Peyer's patch (tissue), 4 donors: ENCODE data around the gene FKBP14. TPM values are rescaled to one million over a fixed set of nuclear protein-coding genes. Genes with fewer than 3 reads are reported as not detected.

Experiments
- DNase-seq, 3 donors: peaks; one replicate each; pipeline ENCODE4 v3.0.0-alpha.2; 2017 to 2019
- H3K27ac ChIP-seq, 4 donors: fragments of 200-600 bp; sonication (generic); one replicate each; pipeline ENCODE4 v1.5.1; 2016 to 2019
- H3K27me3 ChIP-seq, 2 donors: fragments of 200-600 bp; sonication (generic); one replicate each; pipeline ENCODE4 v1.5.1; 2019
- H3K36me3 ChIP-seq, 3 donors: fragments of 200-600 bp; sonication (generic); one replicate each; pipeline ENCODE4 v1.5.1; 2016 to 2019
- H3K4me1 ChIP-seq, 4 donors: fragments of 200-600 bp; sonication (generic); one replicate each; pipeline ENCODE4 v1.5.1; 2016 to 2019
- H3K4me3 ChIP-seq, 4 donors: fragments of 200-600 bp; sonication (generic); 1 replicate in 3 of 4; 2 replicates in 1 of 4; pipeline ENCODE4 v1.5.1; 2016 to 2019; ENCODE audit warnings: mild to moderate bottlenecking in 1 of 4
- H3K9me3 ChIP-seq, 4 donors: fragments of 200-600 bp; sonication (generic); one replicate each; pipeline ENCODE4 v1.5.1; 2016 to 2019; ENCODE audit warnings: mild to moderate bottlenecking in 1 of 4
- POLR2A ChIP-seq, 2 donors: fragments of 450-650 bp; IDR thresholded peaks; one replicate each; pipeline ENCODE4 v1.5.1; 2017; ENCODE audit warnings: antibody characterized with exemption in 2 of 2, mild to moderate bottlenecking in 2 of 2, moderate library complexity in 2 of 2
- total RNA-seq, 4 donors: library from RNA; depleted of rRNA; stranded (reverse); fragments of >200 nt; gene quantifications; one replicate each; pipeline ENCODE4 v1.1.0, GENCODE V29; 2016
- TF ChIP-seq, protein P1 (sequence below), 6 experiments: fragments of 450-650 bp in 4 of 6; fragments of 200-600 bp in 2 of 6; sonication (generic) in 1 of 6; IDR thresholded peaks; one replicate each; pipeline ENCODE4 v1.5.1; 2017 to 2019; ENCODE audit warnings: antibody characterized with exemption in 6 of 6, mild to moderate bottlenecking in 3 of 6, moderate library complexity in 1 of 6

The FKBP14 gene
- total RNA-seq, 4 donors from 2014 or later: 4.2 to 8.5 (median 6.3) TPM

- H3K4me1 ChIP-seq: no peaks in the 10 kb centered on the region
- no peaks in the 10 kb centered on the region for H3K27me3 ChIP-seq
- peaks cover 0 to 33% (median 0%) of the 10 kb centered on the region in 3 donors for H3K36me3 ChIP-seq
- no peak for DNase-seq
- H3K4me3 ChIP-seq: no peak overlapping the region
- no peak overlapping the region for H3K27ac ChIP-seq
- H3K9me3 ChIP-seq: no peaks in the 10 kb centered on the region
- TF ChIP-seq, protein P1, sequence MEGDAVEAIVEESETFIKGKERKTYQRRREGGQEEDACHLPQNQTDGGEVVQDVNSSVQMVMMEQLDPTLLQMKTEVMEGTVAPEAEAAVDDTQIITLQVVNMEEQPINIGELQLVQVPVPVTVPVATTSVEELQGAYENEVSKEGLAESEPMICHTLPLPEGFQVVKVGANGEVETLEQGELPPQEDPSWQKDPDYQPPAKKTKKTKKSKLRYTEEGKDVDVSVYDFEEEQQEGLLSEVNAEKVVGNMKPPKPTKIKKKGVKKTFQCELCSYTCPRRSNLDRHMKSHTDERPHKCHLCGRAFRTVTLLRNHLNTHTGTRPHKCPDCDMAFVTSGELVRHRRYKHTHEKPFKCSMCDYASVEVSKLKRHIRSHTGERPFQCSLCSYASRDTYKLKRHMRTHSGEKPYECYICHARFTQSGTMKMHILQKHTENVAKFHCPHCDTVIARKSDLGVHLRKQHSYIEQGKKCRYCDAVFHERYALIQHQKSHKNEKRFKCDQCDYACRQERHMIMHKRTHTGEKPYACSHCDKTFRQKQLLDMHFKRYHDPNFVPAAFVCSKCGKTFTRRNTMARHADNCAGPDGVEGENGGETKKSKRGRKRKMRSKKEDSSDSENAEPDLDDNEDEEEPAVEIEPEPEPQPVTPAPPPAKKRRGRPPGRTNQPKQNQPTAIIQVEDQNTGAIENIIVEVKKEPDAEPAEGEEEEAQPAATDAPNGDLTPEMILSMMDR (IDR thresholded peaks at IDR 0.05): no peak
Observed at GRCh38 chr7:30053068-30053467, 26.6 kb upstream of the FKBP14 start.

DNA sequence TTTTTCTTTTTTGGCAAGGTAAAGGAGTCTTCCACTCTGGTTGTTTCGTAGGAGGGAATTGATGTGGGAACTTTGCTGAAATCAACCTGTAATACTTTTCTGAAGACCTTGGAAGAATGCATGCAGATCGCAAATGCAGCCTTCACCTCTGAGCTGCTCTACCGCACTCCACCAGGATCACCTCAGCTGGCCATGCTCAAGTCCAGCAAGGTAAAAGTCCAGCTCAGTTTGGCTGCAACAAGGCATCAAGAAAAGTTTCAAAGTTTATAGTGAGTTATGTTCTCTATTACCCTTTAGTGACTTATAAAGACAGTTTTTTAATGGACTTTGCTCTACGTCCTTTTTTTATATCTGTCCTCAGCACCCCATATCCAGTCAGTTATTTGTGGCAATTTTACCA, 22.7 kb upstream of the FKBP14 start:
- DNase-seq: no peak
- Histone ChIP-seq H3K4me3 (no peak overlapping the region), H3K4me1 (no peaks in the 10 kb centered on the region), H3K27me3 (no peaks in the 10 kb centered on the region), H3K27ac (no peak overlapping the region), H3K9me3 (no peaks in the 10 kb centered on the region), H3K36me3 (peaks cover 0 to 37% (median 0%) of the 10 kb centered on the region in 3 donors)
- no peak for TF ChIP-seq POLR2A (IDR thresholded peaks at IDR 0.05)
- TF ChIP-seq, protein P1 (IDR thresholded peaks at IDR 0.05): no peak

DNA sequence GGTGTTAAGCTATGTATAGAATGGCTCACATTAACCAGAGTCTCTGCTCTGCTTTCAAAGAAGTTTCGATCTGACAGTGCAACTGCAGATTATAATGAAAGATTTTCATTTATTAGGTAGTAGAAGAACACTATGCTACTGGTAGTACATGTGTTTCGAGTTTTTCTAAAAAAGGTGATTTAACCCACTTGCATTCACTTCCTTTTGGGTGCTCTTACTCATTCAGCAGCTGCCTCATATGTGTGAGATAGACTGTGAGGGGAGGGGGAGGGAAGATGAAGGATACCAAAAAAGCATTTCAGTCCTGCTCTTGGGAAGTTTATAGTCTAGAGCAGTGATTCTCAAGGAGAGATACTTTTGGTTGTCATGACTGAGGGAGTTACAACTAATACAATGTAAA, 22.1 kb upstream of the FKBP14 start:
- peaks cover 0 to 31% (median 0%) of the 10 kb centered on the region in 3 donors for H3K36me3 ChIP-seq
- no peak overlapping the region for H3K4me3 ChIP-seq

DNA sequence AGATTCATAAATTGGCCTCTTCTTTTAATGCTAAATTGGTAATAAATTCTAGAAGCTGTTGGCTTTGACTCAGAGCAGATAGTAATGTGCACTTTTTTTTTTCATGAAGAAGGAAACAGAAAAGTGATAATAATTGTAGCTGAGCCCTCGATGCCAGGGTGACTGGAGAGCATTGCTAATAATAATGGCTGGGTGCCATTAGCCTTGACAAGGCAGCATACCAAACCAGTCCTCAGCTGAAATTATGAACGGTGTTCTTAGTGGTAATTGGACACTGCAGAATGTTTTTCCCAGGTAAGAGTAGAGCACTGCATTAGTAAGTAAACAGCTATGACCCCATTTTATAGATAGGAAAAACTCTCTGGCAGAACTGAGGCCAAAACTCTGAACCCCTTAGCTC, 20.6 kb upstream of the FKBP14 start:
- Histone ChIP-seq H3K4me1 (no peaks in the 10 kb centered on the region), H3K4me3 (no peak overlapping the region), H3K36me3 (peaks cover 0 to 26% (median 0%) of the 10 kb centered on the region in 3 donors), H3K27me3 (no peaks in the 10 kb centered on the region), H3K27ac (no peak overlapping the region), H3K9me3 (no peaks in the 10 kb centered on the region)
- no peak for DNase-seq
- no peak for TF ChIP-seq POLR2A (IDR thresholded peaks at IDR 0.05)
- TF ChIP-seq, protein P1 (IDR thresholded peaks at IDR 0.05): no peak

More for the DNA sequence above, 22.1 kb upstream of the FKBP14 start:
- TF ChIP-seq, protein P1 (IDR thresholded peaks at IDR 0.05): no peak
- no peak for DNase-seq
- no peaks in the 10 kb centered on the region for H3K9me3 ChIP-seq
- no peaks in the 10 kb centered on the region for H3K4me1 ChIP-seq
- no peak overlapping the region for H3K27ac ChIP-seq
- H3K27me3 ChIP-seq: no peaks in the 10 kb centered on the region

DNA sequence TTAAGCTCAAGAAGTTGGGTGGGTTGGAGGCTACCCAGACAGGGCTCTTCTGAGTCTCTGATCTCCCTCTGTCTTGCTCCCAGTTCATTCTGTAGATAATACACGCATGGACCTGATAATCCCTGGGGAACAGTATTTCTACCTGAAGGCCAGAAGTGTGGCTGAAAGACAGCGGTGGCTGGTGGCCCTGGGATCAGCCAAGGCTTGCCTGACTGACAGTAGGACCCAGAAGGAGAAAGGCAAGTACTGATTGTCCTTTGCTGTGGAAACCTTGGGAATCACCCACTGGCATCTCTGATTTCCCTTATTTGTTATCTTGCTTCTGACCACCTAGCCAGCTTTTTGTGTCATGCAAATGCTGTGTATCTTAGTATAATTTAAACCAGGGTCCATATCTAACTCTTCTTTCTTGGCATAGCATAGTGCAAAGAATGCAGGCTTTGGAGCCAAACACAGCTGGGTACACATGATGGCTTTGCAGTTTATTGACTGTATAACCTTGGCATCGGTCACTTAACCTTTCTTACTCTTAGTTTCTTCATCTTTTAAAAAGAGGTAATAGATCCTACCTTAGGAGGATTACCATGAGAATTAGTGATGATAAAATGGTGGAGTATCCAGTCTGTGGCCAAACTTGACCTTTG, 19.7 kb upstream of the FKBP14 start:
- Histone ChIP-seq H3K4me1 (no peaks in the 10 kb centered on the region), H3K36me3 (peaks cover 0 to 26% (median 0%) of the 10 kb centered on the region in 3 donors), H3K27me3 (no peaks in the 10 kb centered on the region), H3K27ac (no peak overlapping the region), H3K4me3 (no peak overlapping the region), H3K9me3 (no peaks in the 10 kb centered on the region)
- DNase-seq: no peak
- TF ChIP-seq, protein P1 (IDR thresholded peaks at IDR 0.05): no peak
- no peak for TF ChIP-seq POLR2A (IDR thresholded peaks at IDR 0.05)
